HG02623 (cell line): ENCODE results near the gene DYSF.

ENCODE experiments used
- ATAC-seq: cut with Tn5 transposase; IDR thresholded peaks from one replicate; pipeline ENCODE4 v1.9.1; 2021; ENCODE audit warnings: moderate library complexity; ENCODE audit not compliant: unreplicated experiment

DYSF gene

DNA sequence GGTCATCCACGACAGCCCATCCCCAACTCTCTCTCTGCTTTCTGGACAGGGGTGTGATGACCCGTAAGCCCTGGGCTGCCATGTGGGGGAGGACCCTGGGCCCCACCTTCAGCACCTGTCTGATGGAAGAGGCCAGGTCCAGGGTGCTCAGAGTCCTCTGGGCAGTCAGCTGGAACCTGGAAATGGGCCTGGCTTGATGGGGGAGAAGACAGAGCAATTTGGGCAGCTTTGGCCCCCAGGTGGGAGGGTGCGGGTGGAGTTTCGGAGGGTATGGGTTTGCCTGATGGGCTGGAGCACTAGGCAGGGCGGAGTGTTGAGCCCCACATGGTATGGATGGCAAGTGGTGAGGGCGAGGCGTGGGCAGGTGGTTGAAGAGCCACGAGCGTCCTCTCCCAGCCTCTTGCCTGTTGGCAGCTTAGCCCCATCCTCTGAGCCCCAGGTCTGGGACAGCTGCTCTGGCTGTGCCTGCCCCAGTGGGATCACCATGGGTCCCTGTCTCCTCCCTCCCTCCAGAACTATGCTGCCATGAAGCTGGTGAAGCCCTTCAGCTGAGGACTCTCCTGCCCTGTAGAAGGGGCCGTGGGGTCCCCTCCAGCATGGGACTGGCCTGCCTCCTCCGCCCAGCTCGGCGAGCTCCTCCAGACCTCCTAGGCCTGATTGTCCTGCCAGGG is 232.7 kb downstream of the DYSF start:
- ATAC-seq, result no peak

DNA sequence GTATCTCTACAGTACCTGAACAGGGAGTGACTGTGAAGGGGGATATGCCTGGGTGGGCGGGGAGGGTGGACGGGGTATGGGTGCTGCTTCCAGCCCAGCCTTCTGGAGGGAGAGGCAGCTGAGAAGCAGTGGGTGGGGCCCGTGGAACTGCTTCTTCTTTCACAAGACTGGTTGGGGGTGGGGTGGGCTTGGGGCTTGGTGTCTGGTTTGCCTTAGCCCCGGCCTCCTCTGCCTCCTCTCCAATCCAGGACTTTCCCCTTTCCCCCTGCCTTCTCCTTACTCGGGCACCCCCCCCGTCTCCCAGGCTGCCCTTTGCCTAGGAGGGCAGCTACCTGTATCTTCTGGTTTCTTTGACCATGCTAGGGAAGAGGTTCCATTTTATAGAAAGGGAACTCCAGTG is 233.4 kb downstream of the DYSF start:
- no peak for ATAC-seq

DNA sequence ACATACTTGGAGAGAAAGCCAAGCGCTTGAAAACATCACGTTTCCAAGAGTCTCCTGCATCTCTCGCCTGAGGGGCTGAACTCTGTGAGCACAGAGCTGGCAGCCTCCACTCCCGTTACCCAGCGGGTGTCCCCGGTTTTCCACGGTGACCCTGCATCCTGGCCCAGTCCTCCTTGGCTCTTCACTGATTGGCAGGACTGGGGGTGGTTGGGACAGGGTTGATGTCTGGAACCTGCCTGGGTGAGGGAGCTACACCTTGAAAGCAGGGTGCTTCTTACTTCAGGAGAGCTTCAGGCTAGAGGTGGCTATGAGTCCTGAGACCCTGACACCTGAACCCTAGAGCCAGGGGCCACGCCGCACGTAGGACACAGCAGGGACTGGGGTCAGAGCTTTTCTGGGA is 234.1 kb downstream of the DYSF start:
- ATAC-seq, result no peak

DNA sequence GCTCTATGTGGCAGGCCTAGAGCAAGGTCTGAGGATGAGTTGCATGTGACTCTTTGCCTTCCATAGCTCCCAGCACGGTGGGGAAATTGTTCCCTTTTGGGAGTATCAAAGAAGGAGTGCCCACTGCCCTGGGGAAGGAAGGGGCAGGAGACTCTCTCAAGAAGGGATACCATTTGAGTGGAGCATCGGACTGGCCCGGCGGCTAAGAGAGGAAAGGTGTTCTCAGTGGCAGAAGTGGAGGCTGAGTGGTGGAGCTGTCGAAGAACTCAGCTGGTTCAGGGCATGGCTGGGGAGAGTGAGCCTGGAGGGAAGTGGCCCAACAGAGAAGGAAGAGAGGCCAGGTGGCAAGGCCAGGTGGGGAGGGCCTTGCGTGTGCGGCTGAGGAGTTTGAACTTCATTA is 235.2 kb downstream of the DYSF start:
- ATAC-seq, result no peak

DNA sequence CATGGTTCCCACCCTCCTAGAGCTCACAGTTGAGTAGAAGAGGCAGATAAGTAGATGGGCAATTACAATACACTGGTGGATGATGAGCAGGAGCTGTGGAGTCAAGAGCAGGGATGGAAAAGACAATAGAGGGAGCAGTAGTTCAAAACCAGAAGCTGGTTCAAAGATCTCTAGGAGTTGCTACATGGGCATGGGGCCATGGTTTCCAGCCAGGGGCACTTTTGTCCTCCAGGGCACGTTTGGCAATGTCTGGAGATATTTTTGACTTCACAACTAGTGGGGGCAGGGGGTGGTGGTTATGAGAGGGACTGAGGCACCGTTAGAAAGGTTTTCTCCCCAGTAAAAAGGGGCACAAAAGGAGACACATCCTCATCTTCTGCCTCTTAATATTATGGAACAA is 236.0 kb downstream of the DYSF start:
- ATAC-seq, result no peak

DNA sequence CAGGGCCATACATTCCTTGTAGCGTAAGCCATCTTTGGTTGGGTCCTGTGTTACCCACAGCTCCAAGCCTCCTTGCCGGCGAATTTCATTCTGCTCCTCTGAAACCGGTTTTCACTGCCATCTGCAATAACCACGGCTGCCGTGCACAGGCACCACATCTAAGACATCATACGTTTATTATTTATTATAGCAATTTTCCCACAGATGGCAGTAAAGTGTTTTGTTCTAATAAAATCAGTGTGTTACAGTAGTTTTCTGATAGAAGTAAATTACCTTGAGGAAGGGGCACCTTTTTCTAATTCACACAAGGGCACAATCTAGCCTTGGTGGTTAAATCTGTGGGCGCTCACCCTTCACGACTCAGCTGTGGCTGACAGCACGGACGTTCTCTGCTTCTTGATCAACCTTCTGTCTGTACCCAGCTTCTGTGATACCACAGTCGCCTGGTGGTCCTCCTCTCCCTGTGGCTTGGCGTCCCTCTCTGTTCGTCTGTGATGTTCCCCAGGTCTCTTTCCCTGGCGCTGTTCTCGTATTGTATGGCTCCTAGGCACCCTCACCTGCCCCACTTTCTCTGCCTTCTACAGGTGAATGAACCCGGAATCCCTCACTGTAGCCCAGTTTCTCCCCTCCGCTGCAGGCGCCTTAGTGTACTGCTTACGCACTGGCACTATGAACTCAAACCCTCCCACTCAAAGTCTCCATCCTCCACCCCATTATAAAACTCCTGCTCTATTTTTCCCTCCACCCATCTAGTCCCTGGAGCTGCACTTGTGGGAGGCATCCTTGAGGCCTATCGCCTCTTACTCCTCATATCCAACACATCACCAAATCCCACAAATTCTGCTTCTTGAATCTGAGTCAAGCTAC is 236.8 kb downstream of the DYSF start:
- no peak for ATAC-seq

DNA sequence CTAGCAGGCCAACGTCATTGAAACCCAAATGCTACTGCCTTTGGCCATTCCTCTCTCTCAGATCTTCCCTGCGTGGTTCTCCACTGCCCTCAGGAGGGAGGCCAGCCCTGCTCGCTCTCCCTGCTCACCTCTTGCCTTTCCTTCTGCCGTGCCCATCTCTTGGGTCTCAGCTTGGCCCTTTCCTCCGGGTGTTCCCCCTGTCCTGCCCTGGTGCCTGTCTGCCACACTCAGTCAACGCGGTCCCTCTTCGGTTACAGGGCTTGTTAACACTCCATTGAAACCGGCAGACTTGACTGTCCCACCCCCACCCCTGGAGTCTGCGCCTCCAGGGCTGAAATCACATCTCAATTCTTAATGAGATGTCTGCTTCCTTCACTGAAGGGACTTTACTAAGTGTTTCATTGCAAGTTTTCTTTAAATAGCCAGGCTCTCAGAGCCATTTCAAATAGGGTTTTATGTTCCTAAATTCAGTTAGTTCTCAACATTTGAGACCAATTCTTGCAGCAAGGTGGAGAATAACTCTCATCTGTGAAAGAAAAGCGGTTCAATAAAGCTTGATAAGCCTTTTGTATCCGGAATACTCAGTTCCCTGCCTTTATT is 237.6 kb downstream of the DYSF start:
- ATAC-seq, result no peak

DNA sequence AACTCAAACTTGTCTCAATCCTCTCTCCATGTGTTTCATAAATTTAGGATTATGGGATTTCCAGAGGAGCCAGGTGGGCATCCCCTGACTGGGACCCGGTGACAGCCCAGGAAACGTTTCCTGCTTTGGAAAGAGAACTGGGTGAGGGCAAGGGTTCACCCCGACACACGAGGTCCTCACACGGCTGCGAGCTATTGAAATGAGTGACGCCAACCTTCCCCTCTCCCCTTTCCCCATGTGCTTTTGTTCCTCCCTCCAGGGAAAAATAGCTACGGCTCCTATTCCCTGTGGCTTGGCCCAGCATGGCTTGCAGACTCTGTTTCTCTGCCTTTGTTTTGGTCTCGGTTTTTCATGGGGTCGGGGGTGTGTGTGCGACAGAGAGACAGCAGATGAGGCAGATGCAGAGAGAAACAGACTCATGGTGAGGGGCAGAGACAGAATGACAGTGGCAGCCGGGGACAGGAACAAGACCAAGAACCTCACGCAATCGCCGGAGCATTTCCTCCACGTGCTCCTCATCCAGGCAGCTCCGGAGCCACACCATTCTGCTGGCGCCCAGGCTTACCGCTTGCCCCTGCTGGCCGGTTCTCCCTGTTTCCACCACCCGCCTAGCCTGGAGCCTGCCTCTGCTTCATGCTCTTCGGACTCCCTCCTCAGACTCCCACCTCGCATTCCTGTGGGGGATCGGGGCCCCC is 238.5 kb downstream of the DYSF start:
- ATAC-seq, result no peak

DNA sequence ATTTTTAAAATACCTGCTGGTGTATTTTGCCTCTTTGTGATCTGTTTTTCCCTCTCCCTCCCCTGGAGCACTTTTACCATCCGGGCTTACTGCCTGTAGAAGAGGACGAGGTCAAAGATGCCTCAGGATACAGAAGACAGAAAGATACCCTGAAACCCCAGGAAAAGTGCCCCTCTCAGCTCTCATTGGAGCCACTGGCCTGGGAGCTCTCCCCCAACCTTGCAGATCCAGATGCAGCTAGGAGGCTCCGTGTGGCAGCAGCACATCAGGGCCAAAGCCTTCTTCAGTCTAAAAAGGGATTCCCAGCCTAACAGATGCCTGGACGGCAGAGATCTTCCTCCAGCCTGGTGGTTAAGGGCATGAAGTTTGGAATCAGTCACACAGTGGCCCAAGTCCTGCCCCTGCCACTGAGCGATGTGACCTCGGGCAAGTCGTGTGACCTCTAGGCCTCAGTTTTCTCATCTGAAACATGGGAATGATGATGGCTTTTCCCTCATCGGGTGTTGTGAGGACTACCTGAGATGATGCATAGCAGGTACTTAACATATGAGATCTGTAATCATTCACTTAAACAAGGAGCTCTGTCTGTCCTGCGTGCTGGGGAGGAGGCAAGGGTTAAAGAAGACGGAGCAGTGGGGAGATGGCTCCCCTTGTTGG is 239.4 kb downstream of the DYSF start:
- no peak for ATAC-seq

DNA sequence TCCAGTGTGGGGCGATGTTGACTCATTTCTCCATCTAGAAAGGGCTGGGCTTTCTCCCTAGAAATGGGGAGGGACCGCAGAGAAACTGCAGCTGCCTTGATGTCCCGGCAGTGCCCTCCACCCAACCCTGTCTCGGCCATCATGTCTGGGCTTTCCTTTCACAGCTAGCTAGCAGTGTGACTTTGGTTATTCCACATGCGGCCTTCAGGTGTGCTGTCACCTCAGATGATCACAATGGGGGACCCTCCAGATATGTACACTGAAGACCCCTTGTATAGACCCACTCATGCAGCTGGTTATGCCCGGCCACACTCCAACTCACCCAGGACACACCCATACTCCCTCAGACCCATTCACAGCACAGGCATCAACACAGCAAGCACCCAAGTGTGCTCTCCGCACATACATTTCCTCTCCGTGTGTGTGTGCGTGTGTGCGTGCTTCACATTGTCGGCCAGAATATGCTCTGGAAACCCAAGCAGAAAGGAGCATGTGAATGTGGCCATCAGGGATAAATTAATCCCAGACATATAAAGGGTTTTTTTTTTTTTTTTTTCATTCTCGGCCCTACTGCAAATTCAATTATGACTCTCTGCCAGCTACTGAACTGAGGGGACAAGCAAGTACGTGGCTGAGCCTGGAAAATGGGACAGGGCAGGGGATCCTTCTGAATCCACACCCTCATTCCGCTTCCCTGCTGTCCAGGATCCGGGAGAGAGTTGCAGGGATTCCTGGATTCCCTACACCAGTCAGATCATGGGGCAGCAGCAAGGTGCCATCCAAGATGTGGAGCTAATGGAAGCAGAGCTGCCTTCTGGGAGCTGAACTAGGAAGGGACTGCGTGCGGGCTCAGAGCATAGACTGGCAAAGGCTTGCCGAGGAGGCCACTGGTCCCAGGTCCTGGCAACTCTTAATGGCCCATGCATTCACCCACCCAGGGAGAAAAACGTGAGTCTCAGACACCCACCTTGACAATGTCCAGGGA is 240.2 kb downstream of the DYSF start:
- no peak for ATAC-seq

DNA sequence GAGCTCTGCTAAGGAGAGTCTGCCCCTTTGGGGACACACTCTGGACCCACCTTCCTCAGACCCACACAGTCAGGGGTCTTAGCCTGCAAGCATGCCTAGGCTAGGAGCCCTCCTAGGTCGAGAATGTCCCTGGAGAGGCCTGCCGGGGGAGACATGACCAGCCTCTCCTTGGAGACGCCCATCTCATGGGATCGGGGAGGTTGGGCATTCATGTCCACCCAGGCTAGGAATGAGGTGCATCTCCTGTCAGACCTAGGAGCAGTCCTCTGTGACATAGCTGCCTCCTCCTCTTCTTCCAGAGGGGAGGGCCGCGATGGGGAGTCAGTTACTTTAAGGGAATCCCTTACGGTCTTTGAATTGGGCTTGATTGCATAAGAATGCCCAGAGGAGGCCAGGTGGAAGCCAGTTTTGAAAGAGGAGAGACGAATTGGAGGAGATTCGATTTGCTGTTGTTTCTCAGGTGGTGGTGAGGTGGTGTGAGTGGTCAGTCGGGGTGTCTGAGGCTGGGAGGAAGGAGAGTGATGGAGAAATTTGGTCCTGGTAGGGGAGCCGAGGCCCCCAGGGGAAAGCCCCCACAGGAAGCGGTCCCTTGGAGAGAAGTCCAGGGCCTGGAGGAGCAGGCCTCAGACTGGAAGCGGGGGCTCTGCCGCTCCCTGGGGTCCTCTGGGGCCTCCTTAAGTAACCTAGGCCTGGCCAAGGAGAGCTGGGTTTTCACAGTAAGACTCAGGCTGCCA is 241.3 kb downstream of the DYSF start:
- no peak for ATAC-seq

DNA sequence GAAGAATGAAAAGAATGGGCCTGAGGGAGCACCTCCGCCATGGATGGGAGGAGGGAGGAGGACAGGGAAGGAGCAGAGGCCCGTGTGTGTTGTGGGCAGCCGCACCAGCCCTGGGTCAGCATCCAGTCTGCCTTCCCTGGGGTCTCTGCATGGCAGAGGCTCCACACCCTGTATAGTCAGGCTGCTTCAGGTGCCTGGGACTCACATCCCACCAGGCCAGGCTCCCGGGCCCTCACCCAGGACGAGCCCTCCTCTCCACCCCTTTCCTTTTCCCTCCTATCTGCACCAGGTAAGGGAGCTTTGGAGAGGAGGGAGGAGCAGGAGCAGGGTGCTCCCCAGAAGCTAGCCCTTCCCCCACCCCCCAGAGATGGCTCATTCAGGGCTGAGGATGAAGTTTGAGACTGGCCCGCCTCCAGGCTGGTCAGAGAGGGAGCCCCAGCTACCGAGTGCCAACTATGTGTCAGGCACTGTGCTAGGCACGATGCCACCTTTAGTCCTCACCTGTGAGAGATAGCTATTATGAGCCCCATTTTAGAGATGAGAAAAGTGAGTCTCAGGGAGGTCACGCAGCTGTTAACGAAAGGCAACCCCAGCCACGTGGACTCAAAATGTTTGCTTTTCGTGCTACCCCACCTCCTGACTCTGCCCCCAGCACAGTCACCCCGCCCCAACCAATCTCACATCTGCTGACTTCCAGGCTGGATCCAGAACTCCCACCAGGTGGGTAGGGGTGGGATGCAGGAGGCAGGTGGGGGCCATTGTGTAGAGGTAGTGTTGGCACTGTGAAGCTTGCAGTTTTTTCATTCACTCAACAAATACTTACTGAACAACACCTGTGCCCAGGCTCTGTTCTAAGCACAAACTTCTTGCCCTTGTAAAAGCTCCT is 242.1 kb downstream of the DYSF start:
- ATAC-seq, result no peak

DNA sequence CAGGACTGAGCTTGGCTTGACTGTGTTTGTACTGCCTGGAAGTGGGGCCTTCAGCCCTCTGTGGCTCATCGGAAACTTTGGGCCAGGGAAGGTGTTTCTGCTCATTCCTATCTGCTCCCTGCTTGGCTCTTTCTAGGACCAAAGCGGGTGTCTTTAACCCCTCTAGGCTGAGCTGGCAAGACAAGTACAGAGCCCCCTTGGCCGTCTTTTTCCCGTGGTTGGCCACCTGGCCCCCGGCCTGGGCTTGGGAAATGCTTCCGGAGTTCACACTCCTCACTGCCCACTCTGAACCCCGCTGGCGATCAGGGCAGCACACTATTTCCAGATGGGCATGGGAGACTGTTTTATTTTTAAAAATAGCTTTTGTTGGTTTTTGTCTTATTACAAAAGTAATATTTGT is 243.0 kb downstream of the DYSF start:
- ATAC-seq, result no peak

DNA sequence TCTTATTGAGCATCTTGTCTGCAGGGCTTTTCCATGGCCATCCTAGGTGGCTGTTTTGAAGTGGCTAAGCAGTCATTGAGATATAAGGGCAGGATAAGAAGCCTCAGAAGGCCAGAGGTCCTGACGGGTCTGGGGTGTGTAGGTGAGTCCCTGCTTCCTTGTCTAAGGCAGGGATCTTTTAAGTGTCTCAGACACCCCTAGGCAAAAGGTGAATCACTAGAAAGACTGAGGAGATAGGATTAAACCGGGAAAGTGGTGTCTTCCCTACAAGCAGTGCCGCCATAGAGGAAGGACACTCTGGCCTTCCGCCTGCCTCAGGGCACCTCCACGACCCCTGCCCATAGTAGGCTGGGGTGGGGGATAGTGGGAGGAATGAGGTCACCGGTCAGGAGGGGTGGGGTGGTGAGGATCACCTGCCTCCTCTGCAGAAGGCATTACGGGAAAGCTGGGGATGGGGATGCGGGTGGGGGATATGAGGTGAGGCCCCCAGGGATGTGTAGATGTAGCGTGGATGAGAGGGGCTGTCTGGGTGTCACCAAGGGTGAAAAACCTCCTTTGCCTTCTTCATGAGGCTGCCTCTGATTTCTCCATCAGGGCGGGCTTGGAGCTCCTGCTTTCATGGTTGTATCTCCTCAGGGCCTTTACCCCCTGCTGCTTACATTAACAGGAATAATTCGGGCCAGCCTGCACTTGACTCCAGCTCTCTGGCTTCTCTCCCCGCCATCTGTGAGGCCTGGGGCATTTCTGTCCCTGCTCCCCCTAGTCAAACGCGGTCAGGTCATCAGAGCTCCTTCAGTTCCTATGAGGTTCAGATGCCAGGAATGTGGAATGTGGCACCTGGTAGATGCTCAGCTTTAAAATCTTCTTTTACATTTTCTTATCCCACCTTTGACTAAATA is 244.0 kb downstream of the DYSF start:
- ATAC-seq, result no peak

DNA sequence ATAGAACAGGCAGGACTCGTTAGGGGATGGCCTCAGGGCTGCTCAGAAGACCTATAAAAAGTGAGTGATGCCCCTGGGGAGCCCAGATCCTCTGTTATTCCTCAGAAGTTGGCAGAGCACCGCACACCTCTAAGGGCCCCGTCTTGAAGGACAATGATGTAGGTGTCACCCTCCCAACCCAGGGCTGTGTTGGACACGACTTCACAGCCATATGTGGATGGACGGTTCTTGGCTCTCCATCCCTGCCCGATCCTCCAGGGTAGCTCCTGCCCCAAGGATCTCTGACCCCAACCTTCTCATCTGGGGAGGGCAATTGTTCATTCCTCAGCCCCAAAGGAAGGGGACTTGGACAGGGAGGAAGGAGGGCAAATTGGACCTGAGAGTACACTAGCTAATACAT is 246.1 kb downstream of the DYSF start:
- no peak for ATAC-seq

DNA sequence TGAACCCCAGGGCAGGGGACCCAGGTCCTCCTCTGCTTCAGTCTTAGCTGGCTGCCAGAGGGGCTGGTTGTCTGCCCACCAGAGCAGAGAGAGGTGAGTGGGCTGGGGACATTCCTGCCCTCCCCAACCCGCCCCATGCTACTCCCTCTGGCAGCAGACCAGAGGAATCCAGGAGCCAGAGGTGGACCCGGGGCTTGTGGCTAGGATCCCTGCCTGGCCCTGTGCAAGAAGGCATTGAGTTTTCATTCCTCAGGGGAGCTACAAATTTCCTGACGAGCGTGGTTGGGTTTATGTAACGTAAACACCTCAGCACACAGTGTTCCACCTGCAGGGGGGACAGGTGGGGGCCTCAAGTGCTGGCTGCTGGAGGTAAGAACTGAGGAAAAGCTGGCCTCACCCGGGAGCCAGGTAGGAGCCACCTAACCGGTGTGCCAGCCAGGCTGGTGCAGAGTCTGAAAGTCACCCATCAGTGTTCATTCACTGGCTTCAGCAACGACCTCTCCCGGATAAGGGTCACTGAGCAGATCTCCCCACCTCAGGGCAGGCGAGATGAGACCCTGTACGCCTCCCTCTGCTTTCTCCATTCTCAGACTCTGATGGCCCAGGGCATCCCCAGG is 246.8 kb downstream of the DYSF start:
- no peak for ATAC-seq
